Mucosa of stomach (tissue), 1 donor: ENCODE measurements around the gene SIRPB2.

Experiments
- H3K27me3 ChIP-seq: one replicate; pipeline ENCODE4 v1.7.0; 2013; ENCODE audit warnings: mild to moderate bottlenecking, low read length; ENCODE audit not compliant: control insufficient read depth, insufficient read depth
- H3K36me3 ChIP-seq: one replicate; pipeline ENCODE4 v1.7.0; 2013; ENCODE audit warnings: low read length; ENCODE audit not compliant: control insufficient read depth, insufficient read depth
- H3K4me1 ChIP-seq: one replicate; pipeline ENCODE4 v1.7.0; 2013; ENCODE audit warnings: mild to moderate bottlenecking, low read length; ENCODE audit not compliant: control insufficient read depth, insufficient read depth
- H3K4me3 ChIP-seq: one replicate; pipeline ENCODE4 v1.7.0; 2013; ENCODE audit warnings: low read length
- H3K9ac ChIP-seq: one replicate; pipeline ENCODE4 v1.7.0; 2013; ENCODE audit warnings: mild to moderate bottlenecking, low read length, moderate library complexity
- H3K9me3 ChIP-seq: one replicate; pipeline ENCODE4 v1.7.0; 2013; ENCODE audit warnings: mild to moderate bottlenecking, low read length, moderate library complexity; ENCODE audit not compliant: control insufficient read depth
- donor health status: Pancreatic carcinoma.

Gene SIRPB2

GRCh38 chr20:1491281-1491840 is at the start of gene SIRPB2:
SIRPB2 (minus strand) TSS chr20:1491420; CDS start chr20:1491359, 61 bp downstream.
- Histone ChIP-seq H3K9me3 (no peaks in the 10 kb centered on the region), H3K27me3 (no peaks in the 10 kb centered on the region), H3K36me3 (no peaks in the 10 kb centered on the region), H3K4me3 (no peak within 1 kb of the TSS), H3K4me1 (no peaks in the 10 kb centered on the region), H3K9ac (no peak within 1 kb of the TSS)

DNA sequence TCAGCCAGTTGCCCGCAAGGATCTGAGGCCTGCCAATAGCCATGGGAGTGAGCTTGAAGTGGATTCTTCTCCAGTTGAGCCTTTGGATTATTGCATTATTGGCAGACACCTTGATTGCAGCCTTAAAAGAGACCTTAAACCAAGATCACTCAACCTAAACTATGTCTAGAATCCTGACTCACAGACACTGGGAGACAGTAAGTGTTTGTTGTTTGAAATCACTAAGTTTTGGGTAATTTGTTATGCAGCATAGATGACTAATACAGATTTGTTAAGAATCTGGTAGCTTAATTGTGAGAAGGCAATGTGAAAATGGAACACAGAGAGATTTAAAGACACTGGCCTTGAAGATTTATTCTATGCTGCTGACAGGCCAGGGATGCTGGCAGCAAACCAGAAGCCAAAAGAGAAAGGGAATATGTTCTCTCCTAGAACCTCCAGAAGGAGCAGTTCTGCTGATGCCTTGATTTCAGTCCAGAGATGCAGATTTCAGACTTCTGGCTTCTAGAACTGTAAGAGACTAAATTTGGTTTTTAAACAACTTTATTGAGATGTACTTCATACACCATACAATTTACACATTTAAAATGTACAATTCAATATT is 48.7 kb upstream of the SIRPB2 start:
- no peak overlapping the region for H3K9ac ChIP-seq
- H3K4me3 ChIP-seq, result no peak overlapping the region
- H3K9me3 ChIP-seq, result no peaks in the 10 kb centered on the region
- H3K27me3 ChIP-seq, result no peaks in the 10 kb centered on the region
- no peaks in the 10 kb centered on the region for H3K36me3 ChIP-seq
- no peaks in the 10 kb centered on the region for H3K4me1 ChIP-seq

DNA sequence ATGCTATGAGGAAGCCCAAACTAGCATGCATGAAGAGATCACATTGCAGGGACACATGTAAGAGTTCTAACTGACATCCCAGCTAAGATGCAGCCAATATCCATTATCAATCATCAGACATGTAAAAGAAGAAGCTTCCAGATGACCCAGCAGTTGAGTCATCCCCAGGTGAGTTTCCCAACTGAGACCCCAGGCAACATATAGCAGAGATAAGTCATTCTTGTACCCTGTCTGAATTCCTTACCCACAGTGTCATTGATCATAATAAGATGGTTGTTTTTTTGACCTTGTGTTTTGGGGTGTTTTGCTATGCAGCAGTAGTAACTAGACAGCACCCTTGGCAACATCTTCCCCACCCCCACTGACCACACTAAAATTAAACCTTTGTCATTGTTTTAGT is 47.4 kb upstream of the SIRPB2 start:
- no peak overlapping the region for H3K4me3 ChIP-seq
- H3K9me3 ChIP-seq, result no peaks in the 10 kb centered on the region
- H3K27me3 ChIP-seq, result no peaks in the 10 kb centered on the region
- H3K36me3 ChIP-seq, result no peaks in the 10 kb centered on the region
- no peaks in the 10 kb centered on the region for H3K4me1 ChIP-seq
- H3K9ac ChIP-seq, result no peak overlapping the region

GRCh38 chr20:1537731-1538058 is 46.5 kb upstream of the SIRPB2 start:
- Histone ChIP-seq H3K36me3 (no peaks in the 10 kb centered on the region), H3K27me3 (no peaks in the 10 kb centered on the region), H3K9ac (no peak overlapping the region), H3K4me3 (no peak overlapping the region), H3K4me1 (no peaks in the 10 kb centered on the region), H3K9me3 (no peaks in the 10 kb centered on the region)

- Histone ChIP-seq H3K4me1 (no peaks in the 10 kb centered on the region), H3K9ac (no peak overlapping the region), H3K4me3 (no peak overlapping the region), H3K36me3 (no peaks in the 10 kb centered on the region), H3K9me3 (no peaks in the 10 kb centered on the region), H3K27me3 (no peaks in the 10 kb centered on the region)
Measured at GRCh38 chr20:1536893-1537730, 45.9 kb upstream of the SIRPB2 start.

GRCh38 chr20:1535420-1536175 is 44.4 kb upstream of the SIRPB2 start:
- Histone ChIP-seq H3K36me3 (no peaks in the 10 kb centered on the region), H3K27me3 (no peaks in the 10 kb centered on the region), H3K9me3 (no peaks in the 10 kb centered on the region), H3K9ac (no peak overlapping the region), H3K4me3 (no peak overlapping the region), H3K4me1 (no peaks in the 10 kb centered on the region)

DNA sequence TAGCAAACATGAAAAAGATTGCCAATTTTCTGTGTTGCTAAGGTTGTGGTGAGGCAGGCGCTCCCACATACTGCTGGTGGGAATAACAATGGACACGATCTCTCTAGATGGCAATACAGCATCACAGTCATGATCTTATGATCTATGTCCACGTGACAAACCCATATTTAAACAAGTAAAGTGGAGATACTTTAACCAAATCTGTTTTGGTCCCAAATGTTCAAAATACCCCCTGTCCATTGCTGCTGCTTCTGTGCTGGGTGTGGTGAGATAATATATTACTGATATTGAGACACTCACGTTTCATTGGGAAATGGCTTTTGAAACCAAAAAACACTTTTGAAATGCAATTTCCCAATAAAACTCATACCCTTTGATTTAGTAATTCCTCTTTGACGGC is 43.3 kb upstream of the SIRPB2 start:
- Histone ChIP-seq H3K27me3 (no peaks in the 10 kb centered on the region), H3K36me3 (no peaks in the 10 kb centered on the region), H3K9ac (no peak overlapping the region), H3K4me3 (no peak overlapping the region), H3K4me1 (no peaks in the 10 kb centered on the region), H3K9me3 (no peaks in the 10 kb centered on the region)

- no peaks in the 10 kb centered on the region for H3K9me3 ChIP-seq
Measured at GRCh38 chr20:1533059-1533458, 41.8 kb upstream of the SIRPB2 start.

GRCh38 chr20:1528811-1529210 is 37.6 kb upstream of the SIRPB2 start:
- Histone ChIP-seq H3K36me3 (no peaks in the 10 kb centered on the region), H3K27me3 (no peaks in the 10 kb centered on the region), H3K9ac (no peak overlapping the region), H3K4me1 (no peaks in the 10 kb centered on the region), H3K4me3 (no peak overlapping the region), H3K9me3 (no peaks in the 10 kb centered on the region)

More at GRCh38 chr20:1533059-1533458, 41.8 kb upstream of the SIRPB2 start:
- H3K36me3 ChIP-seq, result no peaks in the 10 kb centered on the region
- no peak overlapping the region for H3K9ac ChIP-seq
- H3K4me3 ChIP-seq, result no peak overlapping the region
- no peaks in the 10 kb centered on the region for H3K27me3 ChIP-seq
- no peaks in the 10 kb centered on the region for H3K4me1 ChIP-seq

DNA sequence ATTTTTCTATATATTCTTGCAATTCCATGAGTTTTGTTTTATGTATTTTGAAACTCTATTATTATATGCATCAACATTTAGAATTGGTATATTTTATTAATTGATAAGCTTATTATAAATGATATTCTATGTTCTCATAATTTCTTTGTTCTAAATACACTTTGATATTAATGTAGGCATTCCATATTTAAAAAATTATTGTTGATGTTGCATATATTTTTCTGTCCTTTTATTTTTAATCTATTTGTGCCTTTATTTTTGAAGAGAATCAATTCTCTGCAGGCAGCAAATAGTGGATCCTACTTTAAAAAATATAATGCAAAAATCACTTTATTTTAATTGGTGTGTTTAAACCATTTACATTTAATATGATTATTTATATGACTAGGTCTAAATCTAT is 36.7 kb upstream of the SIRPB2 start:
- Histone ChIP-seq H3K36me3 (no peaks in the 10 kb centered on the region), H3K27me3 (no peaks in the 10 kb centered on the region), H3K9me3 (no peaks in the 10 kb centered on the region), H3K4me1 (no peaks in the 10 kb centered on the region), H3K4me3 (no peak overlapping the region), H3K9ac (no peak overlapping the region)

DNA sequence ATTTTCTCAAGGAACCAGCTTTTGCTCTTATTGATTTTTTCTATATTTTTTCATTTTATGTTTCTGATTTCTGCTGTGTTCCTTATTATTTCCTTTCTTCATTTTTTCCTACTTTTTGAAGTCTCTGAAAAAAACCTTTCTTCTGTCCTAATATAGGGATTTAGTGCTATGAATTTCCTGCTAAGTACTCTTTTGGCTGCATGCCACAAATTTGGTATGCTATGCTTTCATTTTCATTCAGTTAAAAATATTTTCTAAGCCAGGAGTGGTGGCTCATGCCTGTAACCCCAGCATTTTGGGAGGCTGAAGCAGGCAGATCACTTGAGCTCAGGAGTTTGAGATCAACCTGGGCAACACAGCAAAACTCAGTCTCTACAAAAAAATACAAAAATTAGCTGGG is 35.7 kb upstream of the SIRPB2 start:
- Histone ChIP-seq H3K9me3 (no peaks in the 10 kb centered on the region), H3K36me3 (no peaks in the 10 kb centered on the region), H3K27me3 (no peaks in the 10 kb centered on the region), H3K9ac (no peak overlapping the region), H3K4me3 (no peak overlapping the region), H3K4me1 (no peaks in the 10 kb centered on the region)

DNA sequence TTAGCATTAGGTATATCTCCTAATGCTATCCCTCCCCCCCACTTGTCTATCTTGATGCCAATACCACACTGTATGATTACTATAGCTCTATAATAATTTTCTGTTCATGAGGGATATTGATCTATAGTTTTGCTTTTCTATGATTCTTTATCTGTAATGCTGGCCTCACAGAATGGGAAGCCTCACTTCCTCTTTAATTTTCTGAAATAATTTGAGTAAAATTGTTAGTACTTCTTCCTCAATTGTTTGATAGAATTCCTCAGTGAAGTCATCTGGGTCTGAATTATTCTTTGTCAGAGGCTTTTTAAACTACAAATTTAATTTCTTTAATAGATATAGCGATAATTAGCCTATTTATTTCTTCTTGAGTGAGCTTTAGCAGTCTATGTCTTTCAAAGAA is 35.1 kb upstream of the SIRPB2 start:
- no peaks in the 10 kb centered on the region for H3K4me1 ChIP-seq
- H3K9me3 ChIP-seq, result no peaks in the 10 kb centered on the region
- H3K4me3 ChIP-seq, result no peak overlapping the region
- no peaks in the 10 kb centered on the region for H3K36me3 ChIP-seq
- no peaks in the 10 kb centered on the region for H3K27me3 ChIP-seq
- H3K9ac ChIP-seq, result no peak overlapping the region
